Stimulated activated CD8-positive, alpha-beta memory T cell treated with anti-CD3 and anti-CD28 coated beads, Interleukin-12 subunit alpha, Interleukin-12 subunit beta, amount 100 ng/mL, for 24 hours (primary cell): ENCODE data around the gene ENO2.
A peak's percentile ranks its signal among the peaks of the same experiment; 100 is the strongest.

Experiments used
- DNase-seq: peaks from one replicate; pipeline ENCODE4 v3.0.0-alpha.2; 2020; ENCODE audit errors: extremely low read depth

ENO2 gene

DNA sequence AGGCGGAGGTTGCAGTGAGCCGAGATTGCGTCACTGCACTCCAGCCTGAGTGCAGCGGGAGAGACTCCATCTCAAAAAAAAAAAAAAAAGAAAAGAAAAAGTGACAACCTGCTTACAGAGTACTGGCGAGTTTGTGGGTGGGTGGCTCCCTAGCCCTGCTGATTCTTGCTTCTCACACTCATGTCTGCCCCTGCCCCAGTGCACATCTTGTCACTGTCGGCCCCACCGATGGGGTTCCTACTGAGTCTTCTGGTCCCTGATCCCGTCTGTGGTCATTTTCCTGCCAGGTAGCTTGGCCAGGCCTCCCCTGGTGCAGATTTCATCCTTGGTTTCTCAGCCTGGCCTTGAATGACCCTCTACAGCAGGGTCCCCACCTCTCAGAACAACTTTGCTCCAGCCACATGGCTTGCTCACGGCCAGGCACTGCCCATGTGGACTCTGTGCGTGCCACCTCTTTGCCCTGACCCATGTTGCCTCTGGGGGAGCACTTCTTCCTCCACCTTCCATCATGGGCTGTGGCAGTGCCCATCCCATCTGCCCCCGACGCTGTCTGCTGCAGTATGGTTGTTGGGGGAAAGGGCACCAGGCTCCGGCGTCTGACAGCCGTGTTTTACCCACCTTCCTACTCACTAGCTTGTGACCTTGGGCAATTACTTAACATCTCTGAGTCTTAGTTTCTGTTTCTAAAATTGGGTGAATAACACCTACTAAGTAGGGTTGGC, 34.7 kb downstream of the ENO2 start:
- DNase-seq: no peak

DNA sequence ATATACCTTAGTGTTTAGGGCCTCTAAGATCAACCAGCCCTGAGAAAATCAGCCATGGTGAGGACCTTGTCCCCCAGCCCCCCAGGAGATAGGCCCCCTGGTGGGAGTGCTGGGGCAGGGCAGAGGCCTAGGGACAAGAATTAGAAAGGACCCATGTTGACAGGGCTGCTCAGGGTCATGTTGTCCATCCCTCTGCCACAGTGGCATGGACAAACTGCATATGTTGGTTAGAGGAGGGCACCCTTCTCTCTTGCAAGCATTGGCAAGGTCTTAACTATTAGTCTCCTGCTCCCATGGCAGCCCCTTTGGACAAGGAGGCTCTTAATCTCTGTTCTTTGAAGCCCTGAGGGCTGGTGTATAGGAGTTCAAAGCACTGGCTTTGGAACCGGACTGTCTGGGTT, 36.0 kb downstream of the ENO2 start:
- DNase-seq: no peak

DNA sequence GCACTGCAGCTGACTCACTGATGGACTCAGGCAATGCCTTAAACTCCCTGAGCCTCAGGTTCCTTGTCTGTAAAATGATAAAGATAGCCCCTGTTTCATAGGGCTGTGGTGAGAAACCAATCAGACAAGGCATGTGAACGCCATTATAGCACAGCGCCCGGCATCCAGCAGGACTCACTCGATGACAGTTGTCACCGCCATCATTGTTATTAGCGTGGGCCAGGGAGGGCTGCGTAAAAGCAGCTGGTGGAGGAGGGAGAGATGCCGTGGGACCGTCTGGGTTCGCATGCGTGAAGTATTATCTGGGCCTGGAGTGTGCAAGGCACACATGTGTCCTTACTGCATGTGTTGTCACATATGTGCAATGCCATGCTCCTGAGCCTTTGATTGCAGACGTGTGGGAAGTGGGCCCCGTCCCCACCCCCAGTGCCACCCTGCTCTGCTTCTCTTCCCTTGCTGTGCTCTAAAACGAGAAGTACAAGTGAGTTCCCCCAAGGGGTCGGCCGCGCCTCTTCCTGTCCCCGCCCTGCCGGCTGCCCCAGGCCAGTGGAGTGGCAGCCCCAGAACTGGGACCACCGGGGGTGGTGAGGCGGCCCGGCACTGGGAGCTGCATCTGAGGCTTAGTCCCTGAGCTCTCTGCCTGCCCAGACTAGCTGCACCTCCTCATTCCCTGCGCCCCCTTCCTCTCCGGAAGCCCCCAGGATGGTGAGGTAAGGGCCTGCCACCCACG, 36.6 kb downstream of the ENO2 start, which contains the start of gene PTPN6:
Gene PTPN6 (plus strand): TSS at position 546 of the 730 bp plus-strand sequence. CDS start 157 bp downstream, at position 703.
- DNase-seq: no peak

DNA sequence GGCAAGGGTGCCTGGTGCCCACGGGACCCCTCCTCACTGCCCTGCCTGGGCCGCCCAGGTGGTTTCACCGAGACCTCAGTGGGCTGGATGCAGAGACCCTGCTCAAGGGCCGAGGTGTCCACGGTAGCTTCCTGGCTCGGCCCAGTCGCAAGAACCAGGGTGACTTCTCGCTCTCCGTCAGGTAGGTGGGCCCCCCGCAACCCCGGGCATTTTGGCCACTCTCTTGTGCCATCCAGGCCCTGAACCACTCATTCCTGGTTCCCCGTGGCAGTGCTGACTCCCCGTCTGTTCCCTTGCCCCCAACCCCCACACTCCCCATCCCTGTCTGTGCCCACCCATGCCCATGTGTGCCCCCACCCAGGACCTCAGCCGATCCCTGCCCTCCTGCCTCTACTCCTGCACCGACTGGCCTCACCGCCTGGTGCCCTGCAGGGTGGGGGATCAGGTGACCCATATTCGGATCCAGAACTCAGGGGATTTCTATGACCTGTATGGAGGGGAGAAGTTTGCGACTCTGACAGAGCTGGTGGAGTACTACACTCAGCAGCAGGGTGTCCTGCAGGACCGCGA, 37.3 kb downstream of the ENO2 start:
- no peak for DNase-seq

DNA sequence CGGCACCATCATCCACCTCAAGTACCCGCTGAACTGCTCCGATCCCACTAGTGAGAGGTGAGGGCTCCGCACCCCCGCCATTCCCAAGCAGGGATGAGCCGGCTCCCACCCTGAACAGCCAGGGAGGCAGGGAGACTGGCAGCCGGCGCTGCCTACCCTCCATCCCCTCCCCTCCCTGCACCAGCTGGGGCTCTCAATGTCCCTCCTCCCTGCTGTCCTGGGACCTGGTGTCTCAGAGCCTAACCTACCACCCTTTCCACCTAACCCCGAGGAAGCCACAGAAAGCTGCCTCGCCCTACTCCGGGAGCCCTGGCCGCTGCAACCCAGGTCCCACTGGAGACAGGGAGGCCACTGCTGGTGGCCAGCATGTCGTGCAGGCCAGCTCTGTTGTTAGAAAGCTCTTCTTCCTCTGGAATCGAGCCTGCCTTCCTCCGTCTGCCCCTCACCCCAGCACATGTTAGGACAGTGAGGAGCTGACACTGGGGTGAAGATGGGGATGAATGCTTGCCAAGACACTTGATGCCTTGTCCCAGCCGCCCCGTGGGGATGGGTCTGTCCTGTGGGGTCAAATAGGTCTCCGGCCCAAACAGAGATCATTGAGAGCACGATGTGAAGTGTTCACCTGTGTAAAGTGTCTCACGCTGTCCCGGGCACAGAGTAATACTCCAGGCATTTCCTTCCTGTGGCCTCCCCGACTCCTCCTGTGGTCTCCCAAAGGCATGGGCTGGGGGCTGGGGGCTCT, 37.9 kb downstream of the ENO2 start:
- no peak for DNase-seq

DNA sequence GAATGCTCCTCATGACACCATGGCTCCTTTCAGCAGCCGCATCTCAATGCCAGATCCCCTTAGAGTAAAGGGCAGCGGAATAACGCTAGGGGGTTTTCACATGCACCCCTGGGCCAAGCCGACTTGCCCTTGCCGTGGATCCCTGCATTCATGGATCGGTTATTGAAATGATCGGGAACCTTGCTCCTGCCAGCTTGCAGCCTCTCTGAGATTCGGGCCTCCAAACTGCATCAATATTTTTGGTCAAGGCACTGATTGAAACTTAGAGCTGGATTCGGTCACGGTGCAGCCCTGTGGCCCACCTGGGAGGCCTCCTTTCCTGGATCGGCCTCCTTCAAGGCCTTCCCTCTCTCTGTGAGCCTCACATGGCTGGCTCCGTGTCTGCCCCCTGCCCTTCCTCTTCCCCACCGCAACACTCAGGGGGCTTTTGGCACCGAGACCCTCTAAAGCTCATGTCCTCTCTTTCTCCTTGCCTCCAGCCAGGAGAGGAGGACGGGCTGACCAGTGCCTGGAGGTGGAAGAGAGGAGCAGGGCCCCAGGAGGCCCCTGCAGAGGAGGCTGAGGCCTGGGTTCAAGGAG, 38.6 kb downstream of the ENO2 start:
- no peak for DNase-seq

DNA sequence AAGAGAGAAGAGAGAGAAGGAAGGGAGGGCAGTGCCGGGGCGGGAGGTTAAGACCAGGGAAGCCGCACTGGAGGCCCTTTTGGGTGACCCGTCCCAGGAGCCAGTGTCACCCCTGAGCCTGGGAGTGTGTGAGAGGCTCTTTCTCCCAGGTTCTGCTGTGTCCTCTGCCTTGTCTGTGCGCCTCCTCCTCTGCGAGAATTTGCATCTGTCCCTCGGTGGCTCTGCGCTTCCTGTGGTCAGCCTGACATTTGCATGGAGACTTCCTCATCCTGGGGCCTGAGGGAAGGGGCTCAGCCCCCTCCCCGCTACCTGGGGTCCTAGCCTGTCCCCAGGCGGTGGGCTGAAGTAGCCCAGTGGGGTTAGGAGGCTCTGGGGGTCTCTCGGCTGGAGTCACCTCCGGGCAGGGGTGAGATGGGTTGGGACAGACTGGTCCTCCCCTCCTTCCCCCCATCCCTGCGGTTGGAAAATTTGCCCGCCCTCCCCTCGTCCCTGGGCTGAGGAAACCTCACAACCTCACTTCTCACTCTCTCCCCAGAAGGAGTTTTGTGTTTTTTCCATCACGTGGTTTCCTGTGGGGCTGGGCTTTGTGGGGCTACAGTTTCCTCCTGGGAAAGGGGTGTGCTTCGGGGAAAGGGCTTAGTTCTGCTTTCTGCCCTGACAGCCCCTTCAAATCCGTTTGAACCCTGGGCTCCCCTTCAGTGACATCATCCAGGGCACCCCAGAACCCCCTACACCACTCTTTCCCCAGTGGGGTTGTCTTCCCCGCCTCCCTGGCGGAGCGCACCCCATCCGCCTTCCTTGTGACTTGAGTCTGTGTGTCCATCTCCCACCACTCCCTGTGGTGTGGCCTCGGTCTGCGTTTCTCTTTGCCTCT, 39.3 kb downstream of the ENO2 start:
- DNase-seq: peak; percentile 70

DNA sequence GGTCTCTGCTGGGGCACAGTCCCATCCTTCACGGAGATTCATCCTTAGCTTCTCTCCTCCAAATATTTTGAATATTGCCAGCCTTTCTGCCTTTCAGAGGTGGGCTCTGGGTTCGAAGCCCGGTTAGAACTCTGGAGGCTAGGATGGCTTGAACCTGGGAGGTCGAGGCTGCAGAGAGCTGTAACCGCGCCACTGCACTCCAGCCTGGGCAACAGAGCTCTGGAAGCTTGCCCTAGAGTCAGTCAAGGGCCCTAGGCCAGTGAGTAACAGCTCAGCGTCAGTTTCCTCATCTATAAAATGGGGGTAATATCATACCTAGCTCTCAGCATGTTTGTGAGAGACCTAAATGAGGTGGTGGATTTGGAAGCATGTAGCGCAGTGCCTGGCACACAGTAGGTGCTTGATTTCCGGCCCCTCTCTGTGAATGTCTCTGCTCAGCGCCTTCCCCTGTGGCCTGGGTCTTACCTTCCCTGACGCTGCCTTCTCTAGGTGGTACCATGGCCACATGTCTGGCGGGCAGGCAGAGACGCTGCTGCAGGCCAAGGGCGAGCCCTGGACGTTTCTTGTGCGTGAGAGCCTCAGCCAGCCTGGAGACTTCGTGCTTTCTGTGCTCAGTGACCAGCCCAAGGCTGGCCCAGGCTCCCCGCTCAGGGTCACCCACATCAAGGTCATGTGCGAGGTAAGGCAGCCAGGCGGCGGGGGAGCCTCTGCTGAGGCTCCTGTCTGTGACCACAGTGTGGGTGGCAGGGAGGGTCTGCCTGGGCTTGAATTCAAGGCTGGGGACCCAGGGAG, 40.1 kb downstream of the ENO2 start:
- DNase-seq: no peak

DNA sequence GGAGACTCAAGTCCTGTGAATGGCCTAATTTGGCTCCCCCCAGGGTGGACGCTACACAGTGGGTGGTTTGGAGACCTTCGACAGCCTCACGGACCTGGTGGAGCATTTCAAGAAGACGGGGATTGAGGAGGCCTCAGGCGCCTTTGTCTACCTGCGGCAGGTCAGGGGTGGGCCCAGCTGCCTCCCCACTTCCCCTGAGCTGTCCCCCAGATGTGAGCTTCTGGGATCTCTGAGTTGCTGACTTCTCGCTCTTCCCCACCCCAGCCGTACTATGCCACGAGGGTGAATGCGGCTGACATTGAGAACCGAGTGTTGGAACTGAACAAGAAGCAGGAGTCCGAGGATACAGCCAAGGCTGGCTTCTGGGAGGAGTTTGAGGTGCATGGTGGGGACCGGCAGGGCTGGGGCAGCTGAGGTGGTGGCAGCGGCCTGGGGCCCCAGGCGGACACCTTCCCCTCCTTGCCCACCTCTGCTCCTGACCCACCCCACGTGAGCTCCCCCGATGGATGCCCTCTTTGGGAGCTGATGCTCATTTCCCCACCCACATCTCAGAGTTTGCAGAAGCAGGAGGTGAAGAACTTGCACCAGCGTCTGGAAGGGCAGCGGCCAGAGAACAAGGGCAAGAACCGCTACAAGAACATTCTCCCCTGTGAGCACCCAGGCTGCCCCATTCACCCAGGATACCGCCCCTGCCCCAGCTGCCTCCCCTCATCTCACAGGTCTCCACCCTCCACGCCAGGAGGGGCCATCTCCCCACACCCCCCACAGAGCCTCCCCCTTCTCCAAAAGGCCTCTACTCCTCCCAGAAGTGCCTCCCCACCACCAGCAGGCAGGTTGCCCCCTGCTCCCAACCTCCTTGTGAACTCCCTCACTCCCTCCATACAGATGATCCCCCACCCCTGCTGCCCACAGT, 41.0 kb downstream of the ENO2 start:
- no peak for DNase-seq

DNA sequence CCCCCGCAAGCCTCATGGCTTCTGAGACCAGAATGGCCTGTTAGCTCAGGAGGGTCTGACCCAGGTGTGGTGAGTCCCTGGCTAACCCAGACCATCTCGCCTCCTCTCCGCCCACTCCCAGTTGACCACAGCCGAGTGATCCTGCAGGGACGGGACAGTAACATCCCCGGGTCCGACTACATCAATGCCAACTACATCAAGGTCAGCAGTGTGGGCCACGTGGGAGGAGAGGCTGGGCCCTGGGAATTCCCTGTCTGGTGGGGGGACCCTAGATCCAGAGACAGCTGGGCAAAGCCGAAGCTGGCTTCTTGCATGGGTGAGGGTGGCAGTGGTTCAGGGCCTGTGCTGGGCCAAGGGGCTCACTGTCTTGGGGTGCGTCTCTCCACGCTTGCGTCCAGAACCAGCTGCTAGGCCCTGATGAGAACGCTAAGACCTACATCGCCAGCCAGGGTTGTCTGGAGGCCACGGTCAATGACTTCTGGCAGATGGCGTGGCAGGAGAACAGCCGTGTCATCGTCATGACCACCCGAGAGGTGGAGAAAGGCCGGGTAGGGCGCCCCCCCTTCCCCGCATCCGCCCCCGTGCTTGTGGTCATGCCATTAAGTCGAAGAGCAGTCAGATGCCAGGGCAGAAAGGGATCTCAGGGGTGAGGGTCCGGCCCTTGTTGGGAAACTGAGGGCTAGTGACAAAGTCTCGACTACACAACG, 41.8 kb downstream of the ENO2 start:
- no peak for DNase-seq

DNA sequence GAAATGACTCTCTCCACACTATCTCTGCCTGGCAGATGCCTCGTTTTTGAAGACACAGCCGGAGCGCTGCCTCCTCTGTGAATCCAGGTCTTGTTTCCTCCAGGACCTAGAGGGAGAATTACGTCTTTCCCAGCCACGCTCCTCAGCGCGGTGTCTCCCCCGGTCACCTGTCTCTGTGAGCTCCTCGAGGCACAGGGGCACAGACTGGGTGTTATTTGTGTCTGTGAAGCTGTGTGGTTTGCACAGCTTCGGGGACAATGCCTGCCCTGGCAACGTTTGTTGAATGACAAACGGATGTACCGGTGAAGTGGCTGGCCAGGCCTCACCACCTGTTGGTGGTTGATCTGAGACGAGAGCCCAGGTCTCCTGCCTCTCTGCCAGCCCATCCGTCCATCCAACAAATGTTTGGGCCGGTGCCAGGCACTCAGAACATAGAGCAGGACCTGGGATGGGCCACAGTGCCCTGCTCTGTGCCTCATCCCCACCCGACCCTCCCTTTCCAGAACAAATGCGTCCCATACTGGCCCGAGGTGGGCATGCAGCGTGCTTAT, 42.8 kb downstream of the ENO2 start:
- DNase-seq: no peak

DNA sequence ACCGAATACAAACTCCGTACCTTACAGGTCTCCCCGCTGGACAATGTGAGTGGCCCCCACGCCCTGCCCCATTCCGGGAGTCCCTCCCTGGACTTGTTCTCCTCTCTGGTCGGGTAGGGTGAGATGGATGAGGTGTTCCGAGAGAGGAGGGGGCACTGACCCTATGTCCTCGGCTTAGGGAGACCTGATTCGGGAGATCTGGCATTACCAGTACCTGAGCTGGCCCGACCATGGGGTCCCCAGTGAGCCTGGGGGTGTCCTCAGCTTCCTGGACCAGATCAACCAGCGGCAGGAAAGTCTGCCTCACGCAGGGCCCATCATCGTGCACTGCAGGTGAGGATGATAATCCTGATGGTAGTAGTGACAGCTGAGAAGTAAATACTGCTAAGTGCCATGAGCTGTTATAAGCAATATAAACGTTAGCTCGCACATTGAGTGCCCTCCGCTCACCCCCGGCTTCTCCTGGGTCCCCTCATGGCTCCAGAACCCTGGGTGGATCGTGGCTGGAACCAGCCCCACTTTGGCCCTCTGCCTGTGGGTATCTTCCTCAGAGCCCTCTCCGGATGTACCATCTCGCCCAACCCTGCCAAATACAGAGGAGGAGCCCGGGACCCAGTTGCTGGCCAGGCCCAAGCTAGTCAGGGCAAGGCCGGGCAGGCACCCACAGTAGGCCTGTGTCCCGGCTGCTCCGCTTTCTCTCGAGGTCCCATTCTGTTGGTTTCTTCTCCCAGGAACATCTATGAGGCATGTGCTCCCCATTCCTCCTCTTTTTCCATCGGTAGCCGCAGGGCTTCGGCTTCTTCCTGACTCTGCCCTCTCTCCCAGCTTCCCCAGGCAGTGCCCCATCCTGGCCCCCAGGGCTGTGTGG, 43.6 kb downstream of the ENO2 start:
- DNase-seq: no peak

DNA sequence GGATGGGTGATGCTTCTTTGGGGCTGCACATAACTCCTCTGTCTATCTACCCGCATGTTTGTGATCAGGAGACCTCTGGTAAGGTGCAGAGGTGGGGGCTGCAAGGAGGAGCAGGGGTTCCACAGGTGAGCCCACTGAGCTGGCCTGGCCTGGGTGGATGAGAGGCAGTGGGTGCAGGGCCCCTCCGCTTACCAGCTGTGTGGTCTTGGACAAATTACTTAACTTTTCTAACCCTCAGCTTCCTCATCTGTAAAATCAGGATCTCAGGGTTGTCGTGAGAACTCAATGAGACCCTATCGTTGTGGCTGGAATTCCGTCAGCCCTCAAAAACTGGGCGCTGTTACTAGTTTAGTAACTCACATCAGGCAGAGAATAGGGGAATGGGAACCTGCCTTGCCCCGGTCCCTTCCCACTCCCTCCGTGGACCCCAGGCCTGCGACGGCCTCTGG, 44.3 kb downstream of the ENO2 start:
- DNase-seq: no peak

DNA sequence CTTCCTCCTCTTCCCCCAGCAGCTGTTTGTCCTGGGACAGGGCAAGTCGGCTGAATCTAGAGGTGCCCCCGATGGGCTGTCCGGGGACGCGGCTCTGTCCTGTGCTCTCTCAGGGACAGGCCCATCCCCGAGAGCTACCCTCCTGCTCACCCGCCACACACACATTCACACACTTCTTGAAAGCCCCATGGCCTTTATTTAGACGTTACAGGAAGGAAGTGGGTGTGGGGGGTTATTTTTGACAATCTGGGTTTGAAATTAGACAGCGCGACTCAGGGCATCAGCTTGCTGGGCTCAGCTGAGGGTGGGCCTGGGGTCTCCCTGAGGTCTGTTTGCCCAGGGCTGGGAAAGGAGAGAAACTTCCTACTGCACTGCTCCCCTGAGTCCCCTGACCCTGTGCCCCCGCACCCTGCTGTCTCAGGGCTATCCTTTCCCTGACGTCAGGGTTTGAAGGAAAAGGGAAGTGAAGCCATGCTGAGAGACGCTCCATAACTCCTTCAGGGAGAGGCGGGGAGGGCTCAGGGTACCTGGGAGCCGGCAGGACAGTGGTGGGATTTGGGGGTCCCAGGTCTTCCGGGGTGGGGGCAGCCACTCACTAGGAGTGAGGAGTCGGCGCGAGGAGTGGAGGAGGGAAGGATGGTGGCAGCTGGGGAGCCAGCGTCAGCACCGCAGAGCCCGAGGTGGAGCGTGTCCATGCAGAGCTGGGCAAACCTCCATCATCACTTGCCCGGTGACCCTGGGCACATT, 44.9 kb downstream of the ENO2 start:
- no peak for DNase-seq

DNA sequence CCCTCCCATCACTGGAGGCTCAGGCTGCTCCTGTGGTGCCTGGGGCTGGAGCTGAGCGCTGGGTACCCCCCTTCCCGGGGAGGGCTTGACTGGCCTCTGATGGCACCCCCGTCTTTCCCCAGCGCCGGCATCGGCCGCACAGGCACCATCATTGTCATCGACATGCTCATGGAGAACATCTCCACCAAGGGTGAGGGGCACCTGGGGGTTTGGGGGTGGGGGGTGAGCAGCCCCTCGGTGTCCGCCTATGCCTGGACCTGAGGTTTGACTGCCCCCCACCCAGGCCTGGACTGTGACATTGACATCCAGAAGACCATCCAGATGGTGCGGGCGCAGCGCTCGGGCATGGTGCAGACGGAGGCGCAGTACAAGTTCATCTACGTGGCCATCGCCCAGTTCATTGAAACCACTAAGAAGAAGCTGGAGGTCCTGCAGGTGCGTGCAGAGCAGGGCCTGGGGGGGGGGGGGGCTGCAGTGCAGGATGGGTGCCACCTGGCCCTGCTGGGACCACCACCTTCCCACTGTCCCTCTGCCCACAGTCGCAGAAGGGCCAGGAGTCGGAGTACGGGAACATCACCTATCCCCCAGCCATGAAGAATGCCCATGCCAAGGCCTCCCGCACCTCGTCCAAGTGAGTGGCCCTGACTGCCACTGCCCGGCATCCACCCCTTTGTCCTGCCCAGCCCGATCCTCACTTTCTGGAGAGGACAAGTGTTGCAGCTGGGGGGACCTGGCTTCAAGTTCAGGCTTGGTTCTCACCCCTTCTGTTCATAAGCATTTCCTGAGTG, 45.6 kb downstream of the ENO2 start:
- DNase-seq: no peak
